HEK293 (cell line): Measurements from ENCODE around the gene UNC50.

ENCODE experiments used
- CTCF ChIA-PET: fragments of 350-600 bp; formaldehyde crosslinking; extraction: SDS; loops from one replicate; lab custom pipeline; 2021; ENCODE audit warnings: antibody characterized with exemption; lab: Yijun Ruan, JAX
- POLR2A ChIA-PET: fragments of 300-600 bp; formaldehyde crosslinking; extraction: SDS; loops from one replicate; lab custom pipeline; 2020; ENCODE audit warnings: antibody characterized with exemption, inconsistent platforms; lab: Yijun Ruan, JAX
- H3K27ac ChIP-seq: fragments of 200-500 bp; sonication (Bioruptor generic); 2 replicates; pipeline ENCODE4 v1.5.1; 2014; ENCODE audit warnings: low read depth, low read length, control low read depth, inconsistent platforms; ENCODE audit errors: extremely low read depth
- H3K36me3 ChIP-seq, 2 experiments: fragments of 200-500 bp in 1 of 2; sonication (Bioruptor generic) in 1 of 2; 1 replicate in 1 of 2; 2 replicates in 1 of 2; pipeline ENCODE4 v1.5.1; 2014 to 2017; ENCODE audit warnings: inconsistent platforms in 2 of 2, low read length in 2 of 2; ENCODE audit not compliant: control insufficient read depth in 2 of 2, insufficient read depth in 1 of 2
- H3K4me1 ChIP-seq: fragments of 200-500 bp; sonication (Bioruptor generic); 2 replicates; pipeline ENCODE4 v1.5.1; 2014; ENCODE audit warnings: mild to moderate bottlenecking, low read length, inconsistent platforms; ENCODE audit not compliant: control insufficient read depth, insufficient read depth
- H3K4me3 ChIP-seq: 2 replicates; pipeline ENCODE4 v1.5.1; 2011; ENCODE audit warnings: low read depth, mild to moderate bottlenecking, control low read depth, low read length, moderate library complexity
- H3K9me3 ChIP-seq: fragments of 200-500 bp; sonication (Bioruptor generic); 2 replicates; pipeline ENCODE4 v1.5.1; 2014; ENCODE audit warnings: low read depth, low read length, inconsistent platforms; ENCODE audit not compliant: control insufficient read depth, insufficient read depth
- BCL11A ChIP-seq: fragments of 450-650 bp; formaldehyde crosslinking; IDR thresholded peaks from 2 replicates; pipeline ENCODE4 v1.5.1; 2016; ENCODE audit warnings: low read depth, missing biosample characterization, missing genetic modification characterization
- MZF1 ChIP-seq: fragments of 450-650 bp; formaldehyde crosslinking; IDR thresholded peaks from 2 replicates; pipeline ENCODE4 v1.5.1; 2017; ENCODE audit warnings: missing biosample characterization, missing genetic modification characterization, borderline replicate concordance
- SCRT2 ChIP-seq: fragments of 450-650 bp; formaldehyde crosslinking; IDR thresholded peaks from 2 replicates; pipeline ENCODE4 v1.5.1; 2016; ENCODE audit warnings: missing biosample characterization, missing genetic modification characterization
- SP2 ChIP-seq: fragments of 450-650 bp; formaldehyde crosslinking; IDR thresholded peaks from 2 replicates; pipeline ENCODE4 v1.5.1; 2016; ENCODE audit warnings: missing biosample characterization, missing genetic modification characterization
- WT1 ChIP-seq: fragments of 450-650 bp; formaldehyde crosslinking; IDR thresholded peaks from 2 replicates; pipeline ENCODE4 v1.5.1; 2016; ENCODE audit warnings: missing biosample characterization, missing genetic modification characterization
- ZBTB1 ChIP-seq: fragments of 450-650 bp; formaldehyde crosslinking; IDR thresholded peaks from 2 replicates; pipeline ENCODE4 v1.5.1; 2016; ENCODE audit warnings: missing biosample characterization, missing genetic modification characterization
- ZBTB17 ChIP-seq: fragments of 450-650 bp; formaldehyde crosslinking; IDR thresholded peaks from 2 replicates; pipeline ENCODE4 v1.5.1; 2016; ENCODE audit warnings: missing biosample characterization, missing genetic modification characterization
- ZEB2 ChIP-seq: fragments of 450-650 bp; formaldehyde crosslinking; IDR thresholded peaks from 2 replicates; pipeline ENCODE4 v1.5.1; 2016; ENCODE audit warnings: missing biosample characterization, missing genetic modification characterization
- ZFP37 ChIP-seq: fragments of 450-650 bp; formaldehyde crosslinking; IDR thresholded peaks from 2 replicates; pipeline ENCODE4 v1.5.1; 2016; ENCODE audit warnings: missing biosample characterization, missing genetic modification characterization
- ZNF10 ChIP-seq: fragments of 450-650 bp; formaldehyde crosslinking; IDR thresholded peaks from 2 replicates; pipeline ENCODE4 v1.5.1; 2017; ENCODE audit warnings: missing biosample characterization, missing genetic modification characterization
- ZNF324 ChIP-seq: fragments of 450-650 bp; formaldehyde crosslinking; IDR thresholded peaks from 2 replicates; pipeline ENCODE4 v1.5.1; 2016; ENCODE audit warnings: missing biosample characterization, missing genetic modification characterization
- ZNF423 ChIP-seq: fragments of 450-650 bp; formaldehyde crosslinking; IDR thresholded peaks from 2 replicates; pipeline ENCODE4 v1.5.1; 2016; ENCODE audit warnings: missing biosample characterization, missing genetic modification characterization
- ZNF501 ChIP-seq: fragments of 450-650 bp; formaldehyde crosslinking; IDR thresholded peaks from 2 replicates; pipeline ENCODE4 v1.5.1; 2016; ENCODE audit warnings: missing biosample characterization, missing genetic modification characterization
- ZNF639 ChIP-seq: fragments of 450-650 bp; formaldehyde crosslinking; IDR thresholded peaks from 2 replicates; pipeline ENCODE4 v1.5.1; 2016; ENCODE audit warnings: missing biosample characterization, missing genetic modification characterization
- ZNF843 ChIP-seq: fragments of 450-650 bp; formaldehyde crosslinking; IDR thresholded peaks from 2 replicates; pipeline ENCODE4 v1.5.1; 2016; ENCODE audit warnings: missing biosample characterization, missing genetic modification characterization
- ZXDB ChIP-seq: fragments of 450-650 bp; formaldehyde crosslinking; IDR thresholded peaks from 2 replicates; pipeline ENCODE4 v1.5.1; 2016; ENCODE audit warnings: missing biosample characterization, missing genetic modification characterization
- TF ChIP-seq, protein P1 (sequence below): fragments of 450-650 bp; formaldehyde crosslinking; IDR thresholded peaks from 2 replicates; pipeline ENCODE4 v1.5.1; 2016; ENCODE audit warnings: missing biosample characterization, missing genetic modification characterization
- TF ChIP-seq, protein P2 (sequence below): fragments of 450-650 bp; formaldehyde crosslinking; IDR thresholded peaks from 2 replicates; pipeline ENCODE4 v1.5.1; 2016; ENCODE audit warnings: missing biosample characterization, missing genetic modification characterization
- TF ChIP-seq, protein P3 (sequence below): fragments of 450-650 bp; formaldehyde crosslinking; IDR thresholded peaks from 2 replicates; pipeline ENCODE4 v1.5.1; 2016; ENCODE audit warnings: missing biosample characterization, missing genetic modification characterization
- TF ChIP-seq, protein P4 (sequence below): fragments of 450-650 bp; formaldehyde crosslinking; IDR thresholded peaks from 2 replicates; pipeline ENCODE4 v1.5.1; 2016; ENCODE audit warnings: missing biosample characterization, missing genetic modification characterization
- TF ChIP-seq, protein P5 (sequence below): fragments of 450-650 bp; formaldehyde crosslinking; conservative IDR thresholded peaks from 2 replicates; pipeline ENCODE4 v1.5.1; 2016; ENCODE audit warnings: low read depth, missing biosample characterization, missing genetic modification characterization

Gene UNC50

GRCh38 chr2:98608116-98608961 lies at the start of gene UNC50, which contains the start of gene COA5:
UNC50 (plus strand) TSS chr2:98608589; CDS start chr2:98609760, 1,171 bp downstream.
COA5 (minus strand) TSS chr2:98608512; CDS start chr2:98608405, 107 bp downstream.
- Histone ChIP-seq H3K27ac (peak within 1 kb of the TSS; percentile 81), H3K9me3 (no peaks in the 10 kb centered on the region), H3K36me3 (peaks cover 31 to 45% of the 10 kb centered on the region in 2 experiments), H3K4me1 (peaks cover 15% of the 10 kb centered on the region), H3K4me3 (peak within 1 kb of the TSS; percentile 75)
- CTCF ChIA-PET, result interaction anchor here (0.7 to 0.9 kb wide), 2 partner anchors 41 to 835 kb away, joined by 3 read pairs; no protein-coding TSS in a partner anchor
- POLR2A ChIA-PET, result interaction anchor here (1.0 to 1.5 kb wide), 4 partner anchors 10 to 122 kb away, joined by 3 to 5 read pairs (median 4); no protein-coding TSS in a partner anchor
- TF ChIP-seq SP2 (tag by site-specific recombination) (peak; percentile 82), ZFP37 (tag by site-specific recombination) (0 out of 2 replicates have a peak, but pooled peaks have one; percentile 20), ZNF423 (tag by site-specific recombination) (0 out of 2 replicates have a peak, but pooled peaks have one; percentile 8), ZNF843 (tag by site-specific recombination) (0 out of 2 replicates have a peak, but pooled peaks have one; percentile 28), ZBTB17 (tag by site-specific recombination) (peak; percentile 43; the same call in 1 of the 2 replicates), ZNF10 (tag by site-specific recombination) (0 out of 2 replicates have a peak, but pooled peaks have one; percentile 32), SCRT2 (tag by site-specific recombination) (peak; percentile 74), ZNF324 (tag by site-specific recombination) (peak; percentile 40; the same call in 1 of the 2 replicates), ZNF639 (tag by site-specific recombination) (no peak), ZEB2 (peak; percentile 95), ZBTB1 (tag by site-specific recombination) (no peak), ZXDB (tag by site-specific recombination) (peak; percentile 88), WT1 (tag by site-specific recombination) (no peak), MZF1 (tag by site-specific recombination) (no peak), ZNF501 (tag by site-specific recombination) (peak; percentile 65; the same call in 1 of the 2 replicates), BCL11A (tag by site-specific recombination) (no peak)
- TF ChIP-seq, protein P1, sequence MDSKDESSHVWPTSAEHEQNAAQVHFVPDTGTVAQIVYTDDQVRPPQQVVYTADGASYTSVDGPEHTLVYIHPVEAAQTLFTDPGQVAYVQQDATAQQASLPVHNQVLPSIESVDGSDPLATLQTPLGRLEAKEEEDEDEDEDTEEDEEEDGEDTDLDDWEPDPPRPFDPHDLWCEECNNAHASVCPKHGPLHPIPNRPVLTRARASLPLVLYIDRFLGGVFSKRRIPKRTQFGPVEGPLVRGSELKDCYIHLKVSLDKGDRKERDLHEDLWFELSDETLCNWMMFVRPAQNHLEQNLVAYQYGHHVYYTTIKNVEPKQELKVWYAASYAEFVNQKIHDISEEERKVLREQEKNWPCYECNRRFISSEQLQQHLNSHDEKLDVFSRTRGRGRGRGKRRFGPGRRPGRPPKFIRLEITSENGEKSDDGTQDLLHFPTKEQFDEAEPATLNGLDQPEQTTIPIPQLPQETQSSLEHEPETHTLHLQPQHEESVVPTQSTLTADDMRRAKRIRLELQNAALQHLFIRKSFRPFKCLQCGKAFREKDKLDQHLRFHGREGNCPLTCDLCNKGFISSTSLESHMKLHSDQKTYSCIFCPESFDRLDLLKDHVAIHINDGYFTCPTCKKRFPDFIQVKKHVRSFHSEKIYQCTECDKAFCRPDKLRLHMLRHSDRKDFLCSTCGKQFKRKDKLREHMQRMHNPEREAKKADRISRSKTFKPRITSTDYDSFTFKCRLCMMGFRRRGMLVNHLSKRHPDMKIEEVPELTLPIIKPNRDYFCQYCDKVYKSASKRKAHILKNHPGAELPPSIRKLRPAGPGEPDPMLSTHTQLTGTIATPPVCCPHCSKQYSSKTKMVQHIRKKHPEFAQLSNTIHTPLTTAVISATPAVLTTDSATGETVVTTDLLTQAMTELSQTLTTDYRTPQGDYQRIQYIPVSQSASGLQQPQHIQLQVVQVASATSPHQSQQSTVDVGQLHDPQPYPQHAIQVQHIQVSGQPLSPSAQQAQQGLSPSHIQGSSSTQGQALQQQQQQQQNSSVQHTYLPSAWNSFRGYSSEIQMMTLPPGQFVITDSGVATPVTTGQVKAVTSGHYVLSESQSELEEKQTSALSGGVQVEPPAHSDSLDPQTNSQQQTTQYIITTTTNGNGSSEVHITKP (tag by site-specific recombination), result peak; percentile 59
- TF ChIP-seq, protein P2, sequence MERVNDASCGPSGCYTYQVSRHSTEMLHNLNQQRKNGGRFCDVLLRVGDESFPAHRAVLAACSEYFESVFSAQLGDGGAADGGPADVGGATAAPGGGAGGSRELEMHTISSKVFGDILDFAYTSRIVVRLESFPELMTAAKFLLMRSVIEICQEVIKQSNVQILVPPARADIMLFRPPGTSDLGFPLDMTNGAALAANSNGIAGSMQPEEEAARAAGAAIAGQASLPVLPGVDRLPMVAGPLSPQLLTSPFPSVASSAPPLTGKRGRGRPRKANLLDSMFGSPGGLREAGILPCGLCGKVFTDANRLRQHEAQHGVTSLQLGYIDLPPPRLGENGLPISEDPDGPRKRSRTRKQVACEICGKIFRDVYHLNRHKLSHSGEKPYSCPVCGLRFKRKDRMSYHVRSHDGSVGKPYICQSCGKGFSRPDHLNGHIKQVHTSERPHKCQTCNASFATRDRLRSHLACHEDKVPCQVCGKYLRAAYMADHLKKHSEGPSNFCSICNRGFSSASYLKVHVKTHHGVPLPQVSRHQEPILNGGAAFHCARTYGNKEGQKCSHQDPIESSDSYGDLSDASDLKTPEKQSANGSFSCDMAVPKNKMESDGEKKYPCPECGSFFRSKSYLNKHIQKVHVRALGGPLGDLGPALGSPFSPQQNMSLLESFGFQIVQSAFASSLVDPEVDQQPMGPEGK (tag by site-specific recombination), result peak; percentile 88
- TF ChIP-seq, protein P3, sequence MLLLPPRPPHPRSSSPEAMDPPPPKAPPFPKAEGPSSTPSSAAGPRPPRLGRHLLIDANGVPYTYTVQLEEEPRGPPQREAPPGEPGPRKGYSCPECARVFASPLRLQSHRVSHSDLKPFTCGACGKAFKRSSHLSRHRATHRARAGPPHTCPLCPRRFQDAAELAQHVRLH (tag by site-specific recombination), result 0 out of 2 replicates have a peak, but pooled peaks have one; percentile 56
- TF ChIP-seq, protein P4, sequence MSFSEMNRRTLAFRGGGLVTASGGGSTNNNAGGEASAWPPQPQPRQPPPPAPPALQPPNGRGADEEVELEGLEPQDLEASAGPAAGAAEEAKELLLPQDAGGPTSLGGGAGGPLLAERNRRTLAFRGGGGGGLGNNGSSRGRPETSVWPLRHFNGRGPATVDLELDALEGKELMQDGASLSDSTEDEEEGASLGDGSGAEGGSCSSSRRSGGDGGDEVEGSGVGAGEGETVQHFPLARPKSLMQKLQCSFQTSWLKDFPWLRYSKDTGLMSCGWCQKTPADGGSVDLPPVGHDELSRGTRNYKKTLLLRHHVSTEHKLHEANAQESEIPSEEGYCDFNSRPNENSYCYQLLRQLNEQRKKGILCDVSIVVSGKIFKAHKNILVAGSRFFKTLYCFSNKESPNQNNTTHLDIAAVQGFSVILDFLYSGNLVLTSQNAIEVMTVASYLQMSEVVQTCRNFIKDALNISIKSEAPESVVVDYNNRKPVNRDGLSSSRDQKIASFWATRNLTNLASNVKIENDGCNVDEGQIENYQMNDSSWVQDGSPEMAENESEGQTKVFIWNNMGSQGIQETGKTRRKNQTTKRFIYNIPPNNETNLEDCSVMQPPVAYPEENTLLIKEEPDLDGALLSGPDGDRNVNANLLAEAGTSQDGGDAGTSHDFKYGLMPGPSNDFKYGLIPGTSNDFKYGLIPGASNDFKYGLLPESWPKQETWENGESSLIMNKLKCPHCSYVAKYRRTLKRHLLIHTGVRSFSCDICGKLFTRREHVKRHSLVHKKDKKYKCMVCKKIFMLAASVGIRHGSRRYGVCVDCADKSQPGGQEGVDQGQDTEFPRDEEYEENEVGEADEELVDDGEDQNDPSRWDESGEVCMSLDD (tag by site-specific recombination), result peak; percentile 59
- TF ChIP-seq, protein P5, sequence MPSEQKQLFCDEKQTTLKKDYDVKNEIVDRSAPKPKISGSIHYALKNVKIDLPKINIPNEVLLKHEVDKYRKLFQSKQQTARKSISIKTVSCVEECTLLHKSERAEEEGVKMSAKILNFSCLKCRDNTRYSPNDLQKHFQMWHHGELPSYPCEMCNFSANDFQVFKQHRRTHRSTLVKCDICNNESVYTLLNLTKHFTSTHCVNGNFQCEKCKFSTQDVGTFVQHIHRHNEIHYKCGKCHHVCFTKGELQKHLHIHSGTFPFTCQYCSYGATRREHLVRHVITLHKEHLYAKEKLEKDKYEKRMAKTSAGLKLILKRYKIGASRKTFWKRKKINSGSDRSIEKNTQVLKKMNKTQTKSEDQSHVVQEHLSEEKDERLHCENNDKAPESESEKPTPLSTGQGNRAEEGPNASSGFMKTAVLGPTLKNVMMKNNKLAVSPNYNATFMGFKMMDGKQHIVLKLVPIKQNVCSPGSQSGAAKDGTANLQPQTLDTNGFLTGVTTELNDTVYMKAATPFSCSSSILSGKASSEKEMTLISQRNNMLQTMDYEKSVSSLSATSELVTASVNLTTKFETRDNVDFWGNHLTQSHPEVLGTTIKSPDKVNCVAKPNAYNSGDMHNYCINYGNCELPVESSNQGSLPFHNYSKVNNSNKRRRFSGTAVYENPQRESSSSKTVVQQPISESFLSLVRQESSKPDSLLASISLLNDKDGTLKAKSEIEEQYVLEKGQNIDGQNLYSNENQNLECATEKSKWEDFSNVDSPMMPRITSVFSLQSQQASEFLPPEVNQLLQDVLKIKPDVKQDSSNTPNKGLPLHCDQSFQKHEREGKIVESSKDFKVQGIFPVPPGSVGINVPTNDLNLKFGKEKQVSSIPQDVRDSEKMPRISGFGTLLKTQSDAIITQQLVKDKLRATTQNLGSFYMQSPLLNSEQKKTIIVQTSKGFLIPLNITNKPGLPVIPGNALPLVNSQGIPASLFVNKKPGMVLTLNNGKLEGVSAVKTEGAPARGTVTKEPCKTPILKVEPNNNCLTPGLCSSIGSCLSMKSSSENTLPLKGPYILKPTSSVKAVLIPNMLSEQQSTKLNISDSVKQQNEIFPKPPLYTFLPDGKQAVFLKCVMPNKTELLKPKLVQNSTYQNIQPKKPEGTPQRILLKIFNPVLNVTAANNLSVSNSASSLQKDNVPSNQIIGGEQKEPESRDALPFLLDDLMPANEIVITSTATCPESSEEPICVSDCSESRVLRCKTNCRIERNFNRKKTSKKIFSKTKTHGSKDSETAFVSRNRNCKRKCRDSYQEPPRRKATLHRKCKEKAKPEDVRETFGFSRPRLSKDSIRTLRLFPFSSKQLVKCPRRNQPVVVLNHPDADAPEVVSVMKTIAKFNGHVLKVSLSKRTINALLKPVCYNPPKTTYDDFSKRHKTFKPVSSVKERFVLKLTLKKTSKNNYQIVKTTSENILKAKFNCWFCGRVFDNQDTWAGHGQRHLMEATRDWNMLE (tag by site-specific recombination), result peak; percentile 74
